GM21723 (cell line): ENCODE measurements around the gene RNU2-63P.
"Not testable (repeated sequence)": the region's sequence is repeated elsewhere in the genome, so short reads cannot be mapped to it uniquely, and the experiment has no call there.

ENCODE experiments used
- ATAC-seq: cut with Tn5 transposase; IDR thresholded peaks from one replicate; pipeline ENCODE4 v1.9.1; 2021; ENCODE audit warnings: mild to moderate bottlenecking, moderate library complexity; ENCODE audit not compliant: unreplicated experiment

Gene RNU2-63P

GRCh38 chr2:88016086-88016959, at the start of gene RNU2-63P:
Gene RNU2-63P (minus strand): TSS chr2:88016547.
- ATAC-seq, result peak; percentile 91

GRCh38 chr2:88061295-88061694, 44.9 kb upstream of the RNU2-63P start:
- ATAC-seq, result no peak

GRCh38 chr2:88060907-88061275, 44.5 kb upstream of the RNU2-63P start:
- ATAC-seq, result no peak

- ATAC-seq, result peak; percentile 46
Observed at GRCh38 chr2:88059979-88060906, 43.9 kb upstream of the RNU2-63P start.

GRCh38 chr2:88058191-88058590, 41.8 kb upstream of the RNU2-63P start:
- ATAC-seq, result no peak

GRCh38 chr2:88057437-88057844, 41.1 kb upstream of the RNU2-63P start:
- no peak for ATAC-seq

GRCh38 chr2:88055371-88056128, 39.2 kb upstream of the RNU2-63P start, which contains the start of gene KRCC1:
Gene KRCC1 (minus strand): TSS chr2:88055783. CDS start chr2:88028563, 27,220 bp downstream.
- ATAC-seq, result peak; percentile 96

GRCh38 chr2:88054782-88055370, 38.5 kb upstream of the RNU2-63P start:
- ATAC-seq, result no peak

- no peak for ATAC-seq
Observed at GRCh38 chr2:88053934-88054781, 37.8 kb upstream of the RNU2-63P start.

GRCh38 chr2:88053296-88053695, 36.9 kb upstream of the RNU2-63P start:
- no peak for ATAC-seq

- ATAC-seq, result no peak
Observed at GRCh38 chr2:88051792-88052191, 35.4 kb upstream of the RNU2-63P start.

GRCh38 chr2:88049622-88050021, 33.3 kb upstream of the RNU2-63P start:
- no peak for ATAC-seq

GRCh38 chr2:88048541-88048940, 32.2 kb upstream of the RNU2-63P start:
- ATAC-seq, result no peak

- not testable (repeated sequence) for ATAC-seq
Observed at GRCh38 chr2:88045561-88045960, 29.2 kb upstream of the RNU2-63P start.

- no peak for ATAC-seq
Observed at GRCh38 chr2:88042476-88042875, 26.1 kb upstream of the RNU2-63P start.

GRCh38 chr2:88038263-88039105, 22.1 kb upstream of the RNU2-63P start:
- no peak for ATAC-seq

- ATAC-seq, result no peak
Observed at GRCh38 chr2:88036606-88037005, 20.3 kb upstream of the RNU2-63P start.

GRCh38 chr2:88036182-88036581, 19.8 kb upstream of the RNU2-63P start:
- ATAC-seq, result no peak
